ENCODE measurements around the gene VPS41.

VPS41 gene

DNA sequence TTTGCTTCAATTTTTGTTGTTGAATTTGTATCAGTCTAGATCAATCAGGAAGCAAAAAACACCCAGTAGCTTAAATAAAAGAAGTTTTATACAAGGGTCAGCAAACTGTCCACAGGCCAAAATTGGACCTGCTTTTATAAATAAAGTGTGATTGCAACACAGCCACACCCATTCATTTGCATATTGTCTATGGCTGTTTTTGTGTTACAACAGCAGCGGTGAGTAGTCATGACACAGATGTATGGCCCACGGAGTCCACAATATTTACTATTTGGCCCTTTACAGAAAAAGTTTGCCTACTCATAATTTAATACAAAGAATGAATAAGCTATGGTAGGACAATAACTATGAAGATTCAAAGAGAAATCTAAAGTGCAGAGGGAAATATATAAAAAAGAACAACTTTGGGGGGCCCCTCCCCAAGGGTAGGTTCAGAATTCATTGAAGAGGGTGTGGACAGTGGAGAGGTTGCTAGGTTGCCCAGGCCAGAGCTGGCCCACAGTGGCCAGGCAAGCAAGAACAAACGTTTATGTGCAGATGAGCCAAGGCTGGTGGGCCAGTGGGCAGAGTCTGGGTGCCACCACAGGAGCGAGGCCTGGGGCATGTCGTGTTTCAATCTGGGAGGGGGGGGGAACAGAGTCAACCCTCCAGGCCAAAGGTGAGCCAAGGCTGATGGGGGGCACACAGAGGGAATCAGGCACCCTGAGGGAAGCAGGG, 230.9 kb downstream of the VPS41 start:
- in situ Hi-C loops (cut with MboI; ENCODE audit: low sequenced_read_pairs, unreplicated experiment): no loop called here
- DNase-seq (ENCODE audit: low spot score): no peak
- TF ChIP-seq, protein P1, sequence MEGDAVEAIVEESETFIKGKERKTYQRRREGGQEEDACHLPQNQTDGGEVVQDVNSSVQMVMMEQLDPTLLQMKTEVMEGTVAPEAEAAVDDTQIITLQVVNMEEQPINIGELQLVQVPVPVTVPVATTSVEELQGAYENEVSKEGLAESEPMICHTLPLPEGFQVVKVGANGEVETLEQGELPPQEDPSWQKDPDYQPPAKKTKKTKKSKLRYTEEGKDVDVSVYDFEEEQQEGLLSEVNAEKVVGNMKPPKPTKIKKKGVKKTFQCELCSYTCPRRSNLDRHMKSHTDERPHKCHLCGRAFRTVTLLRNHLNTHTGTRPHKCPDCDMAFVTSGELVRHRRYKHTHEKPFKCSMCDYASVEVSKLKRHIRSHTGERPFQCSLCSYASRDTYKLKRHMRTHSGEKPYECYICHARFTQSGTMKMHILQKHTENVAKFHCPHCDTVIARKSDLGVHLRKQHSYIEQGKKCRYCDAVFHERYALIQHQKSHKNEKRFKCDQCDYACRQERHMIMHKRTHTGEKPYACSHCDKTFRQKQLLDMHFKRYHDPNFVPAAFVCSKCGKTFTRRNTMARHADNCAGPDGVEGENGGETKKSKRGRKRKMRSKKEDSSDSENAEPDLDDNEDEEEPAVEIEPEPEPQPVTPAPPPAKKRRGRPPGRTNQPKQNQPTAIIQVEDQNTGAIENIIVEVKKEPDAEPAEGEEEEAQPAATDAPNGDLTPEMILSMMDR (IDR thresholded peaks at IDR 0.05; ENCODE audit: borderline replicate concordance, control extremely low read depth, extremely low read depth, insufficient read depth, missing control alignments): no peak

DNA sequence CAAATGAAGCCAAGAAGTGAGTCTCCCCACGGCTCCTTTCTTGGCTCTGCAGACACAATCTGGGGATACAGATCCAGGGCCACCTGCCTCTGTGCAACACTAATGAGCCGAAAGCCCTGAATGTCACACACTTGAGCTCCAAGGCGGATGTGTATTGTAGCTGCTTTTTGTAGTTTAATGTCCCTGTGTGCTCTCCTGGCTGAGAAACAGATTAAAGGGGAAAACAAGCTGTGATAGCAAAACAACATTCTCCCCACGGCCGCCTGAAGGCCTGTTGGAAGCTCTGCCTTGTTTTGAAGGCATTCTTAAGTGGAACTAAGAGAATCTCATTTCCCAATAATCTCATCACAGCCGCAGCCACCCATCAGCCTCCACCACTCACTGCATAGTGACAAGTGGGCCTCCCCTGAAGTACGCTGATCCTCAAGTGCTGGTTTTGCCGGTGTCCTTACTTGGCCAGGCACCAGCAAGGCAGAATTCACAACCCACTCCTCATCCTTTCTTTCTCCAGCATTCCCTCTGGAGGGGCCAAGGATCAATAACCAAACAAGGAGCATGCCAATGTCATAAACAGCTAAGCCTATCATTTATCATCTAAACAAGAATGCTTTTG, 233.4 kb downstream of the VPS41 start:
- no peak for DNase-seq (ENCODE audit: low spot score)
- TF ChIP-seq, protein P1 (IDR thresholded peaks at IDR 0.05; ENCODE audit: borderline replicate concordance, control extremely low read depth, extremely low read depth, insufficient read depth, missing control alignments): no peak
- in situ Hi-C loops (cut with MboI; ENCODE audit: low sequenced_read_pairs, unreplicated experiment): no loop called here

DNA sequence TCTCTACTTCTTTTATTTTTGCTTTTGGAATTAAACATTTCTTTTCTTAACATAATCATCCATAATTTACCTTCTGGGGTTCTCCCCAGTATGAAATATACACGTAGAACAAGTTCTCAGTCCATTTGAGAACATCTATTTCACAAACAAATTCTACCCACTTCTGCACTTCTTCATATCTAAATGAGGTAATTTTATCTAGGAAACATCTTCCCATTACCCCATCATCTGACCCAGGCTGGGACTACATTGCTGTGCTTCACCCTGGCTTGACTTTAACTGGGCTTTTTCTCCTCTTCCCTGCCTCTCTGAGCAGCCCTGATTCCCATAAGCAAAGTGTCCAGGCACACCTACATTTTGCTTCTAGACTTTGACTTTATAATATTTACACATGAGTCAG, 234.5 kb downstream of the VPS41 start:
- in situ Hi-C loops (cut with MboI; ENCODE audit: low sequenced_read_pairs, unreplicated experiment): no loop called here
- no peak for DNase-seq (ENCODE audit: low spot score)
- TF ChIP-seq, protein P1 (IDR thresholded peaks at IDR 0.05; ENCODE audit: borderline replicate concordance, control extremely low read depth, extremely low read depth, insufficient read depth, missing control alignments): no peak

DNA sequence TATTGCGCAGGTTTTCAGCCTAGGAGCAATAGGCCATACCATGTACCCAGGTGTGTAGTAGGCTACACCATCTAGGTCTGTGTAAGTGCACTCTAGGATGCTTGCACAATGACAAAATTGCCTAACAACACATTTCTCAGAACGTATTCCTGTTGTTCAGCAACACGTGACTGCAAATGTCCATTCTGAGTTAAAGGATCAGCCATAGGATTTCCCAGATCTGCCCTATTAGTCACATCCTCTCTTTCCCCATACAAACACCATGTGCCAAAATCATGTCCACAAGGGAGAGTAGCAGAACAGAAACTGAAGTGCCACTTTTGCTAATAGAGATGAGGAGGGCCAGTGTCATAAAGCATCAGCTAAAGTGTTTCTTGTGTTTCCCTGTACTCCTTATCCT, 235.2 kb downstream of the VPS41 start:
- TF ChIP-seq, protein P1 (IDR thresholded peaks at IDR 0.05; ENCODE audit: borderline replicate concordance, control extremely low read depth, extremely low read depth, insufficient read depth, missing control alignments): no peak
- no peak for DNase-seq (ENCODE audit: low spot score)
- in situ Hi-C loops (cut with MboI; ENCODE audit: low sequenced_read_pairs, unreplicated experiment): no loop called here

All from GM13976 (cell line).